HG03520 (cell line): Measurements from ENCODE around the gene NOS1AP.

Experiments used
- ATAC-seq: cut with Tn5 transposase; IDR thresholded peaks from one replicate; pipeline ENCODE4 v1.9.1; 2021; ENCODE audit warnings: mild to moderate bottlenecking, moderate library complexity; ENCODE audit not compliant: unreplicated experiment

NOS1AP gene

GRCh38 chr1:162240577-162240976 is 171.1 kb downstream of the NOS1AP start:
- ATAC-seq, result no peak

GRCh38 chr1:162242804-162243203 is 173.3 kb downstream of the NOS1AP start:
- ATAC-seq, result no peak

GRCh38 chr1:162248854-162249535 is 179.5 kb downstream of the NOS1AP start:
- no peak for ATAC-seq

GRCh38 chr1:162250004-162250730 is 180.7 kb downstream of the NOS1AP start:
- no peak for ATAC-seq

GRCh38 chr1:162251102-162251501 is 181.6 kb downstream of the NOS1AP start:
- ATAC-seq, result no peak

GRCh38 chr1:162252214-162252613 is 182.7 kb downstream of the NOS1AP start:
- no peak for ATAC-seq

GRCh38 chr1:162253790-162254189 is 184.3 kb downstream of the NOS1AP start:
- ATAC-seq, result no peak

- no peak for ATAC-seq
These were observed 186.8 kb downstream of the NOS1AP start for GRCh38 chr1:162256287-162256686.

GRCh38 chr1:162258394-162258793 is 188.9 kb downstream of the NOS1AP start:
- no peak for ATAC-seq

GRCh38 chr1:162259894-162260455 is 190.5 kb downstream of the NOS1AP start:
- ATAC-seq, result no peak

- ATAC-seq, result no peak
These were observed 194.6 kb downstream of the NOS1AP start for GRCh38 chr1:162264108-162264507.

- ATAC-seq, result no peak
These were observed 196.5 kb downstream of the NOS1AP start for GRCh38 chr1:162265983-162266382.

- no peak for ATAC-seq
These were observed 200.7 kb downstream of the NOS1AP start for GRCh38 chr1:162270016-162270770.

- ATAC-seq, result no peak
These were observed 202.5 kb downstream of the NOS1AP start for GRCh38 chr1:162271972-162272371.

GRCh38 chr1:162272419-162272818 is 202.9 kb downstream of the NOS1AP start:
- ATAC-seq, result no peak

GRCh38 chr1:162275622-162276175 is 206.2 kb downstream of the NOS1AP start:
- ATAC-seq, result no peak

GRCh38 chr1:162276493-162276892 is 207.0 kb downstream of the NOS1AP start:
- ATAC-seq, result no peak

GRCh38 chr1:162279136-162279498 is 209.6 kb downstream of the NOS1AP start:
- ATAC-seq, result no peak

GRCh38 chr1:162281426-162281825 is 211.9 kb downstream of the NOS1AP start:
- no peak for ATAC-seq

- no peak for ATAC-seq
These were observed 214.2 kb downstream of the NOS1AP start for GRCh38 chr1:162283657-162284056.
